ENCODE results near the gene PRICKLE4.

PRICKLE4 gene

DNA sequence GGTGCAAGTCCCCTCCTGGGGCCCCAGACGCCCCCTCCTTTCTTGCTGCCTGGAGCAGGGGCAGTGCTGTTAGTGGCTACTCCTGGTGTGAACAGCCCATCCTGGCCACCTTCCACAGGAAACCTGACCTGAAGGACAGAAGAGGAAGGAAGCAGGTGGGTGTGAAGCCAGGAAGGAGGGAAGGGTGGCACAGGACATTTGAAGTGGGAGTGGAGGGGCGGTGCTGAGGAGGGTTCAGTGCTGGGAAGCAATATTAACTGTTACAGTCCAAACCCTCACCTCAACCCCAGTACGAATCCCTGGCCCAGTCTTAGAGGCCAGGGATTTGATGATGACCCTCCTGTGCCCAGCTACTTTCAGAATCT, 766 bp downstream of the PRICKLE4 start:
- TF ChIP-seq KLF1 (tag by site-specific recombination; IDR thresholded peaks at IDR 0.05), result peak; percentile 82
- TF ChIP-seq ZNF626 (tag by site-specific recombination; IDR thresholded peaks at IDR 0.05), result no peak
- peak; percentile 34 for TF ChIP-seq SP3 (tag by site-specific recombination; IDR thresholded peaks at IDR 0.05)
- peak; percentile 37 for TF ChIP-seq ZNF366 (tag by site-specific recombination; conservative IDR thresholded peaks at IDR 0.05)
- no peak for TF ChIP-seq HOXA7 (CRISPR knock-in tag; IDR thresholded peaks at IDR 0.05; ENCODE audit: borderline replicate concordance)
- TF ChIP-seq ZNF292 (tag by site-specific recombination; IDR thresholded peaks at IDR 0.05; ENCODE audit: borderline replicate concordance, low read depth), result no peak
- TF ChIP-seq, protein P1, sequence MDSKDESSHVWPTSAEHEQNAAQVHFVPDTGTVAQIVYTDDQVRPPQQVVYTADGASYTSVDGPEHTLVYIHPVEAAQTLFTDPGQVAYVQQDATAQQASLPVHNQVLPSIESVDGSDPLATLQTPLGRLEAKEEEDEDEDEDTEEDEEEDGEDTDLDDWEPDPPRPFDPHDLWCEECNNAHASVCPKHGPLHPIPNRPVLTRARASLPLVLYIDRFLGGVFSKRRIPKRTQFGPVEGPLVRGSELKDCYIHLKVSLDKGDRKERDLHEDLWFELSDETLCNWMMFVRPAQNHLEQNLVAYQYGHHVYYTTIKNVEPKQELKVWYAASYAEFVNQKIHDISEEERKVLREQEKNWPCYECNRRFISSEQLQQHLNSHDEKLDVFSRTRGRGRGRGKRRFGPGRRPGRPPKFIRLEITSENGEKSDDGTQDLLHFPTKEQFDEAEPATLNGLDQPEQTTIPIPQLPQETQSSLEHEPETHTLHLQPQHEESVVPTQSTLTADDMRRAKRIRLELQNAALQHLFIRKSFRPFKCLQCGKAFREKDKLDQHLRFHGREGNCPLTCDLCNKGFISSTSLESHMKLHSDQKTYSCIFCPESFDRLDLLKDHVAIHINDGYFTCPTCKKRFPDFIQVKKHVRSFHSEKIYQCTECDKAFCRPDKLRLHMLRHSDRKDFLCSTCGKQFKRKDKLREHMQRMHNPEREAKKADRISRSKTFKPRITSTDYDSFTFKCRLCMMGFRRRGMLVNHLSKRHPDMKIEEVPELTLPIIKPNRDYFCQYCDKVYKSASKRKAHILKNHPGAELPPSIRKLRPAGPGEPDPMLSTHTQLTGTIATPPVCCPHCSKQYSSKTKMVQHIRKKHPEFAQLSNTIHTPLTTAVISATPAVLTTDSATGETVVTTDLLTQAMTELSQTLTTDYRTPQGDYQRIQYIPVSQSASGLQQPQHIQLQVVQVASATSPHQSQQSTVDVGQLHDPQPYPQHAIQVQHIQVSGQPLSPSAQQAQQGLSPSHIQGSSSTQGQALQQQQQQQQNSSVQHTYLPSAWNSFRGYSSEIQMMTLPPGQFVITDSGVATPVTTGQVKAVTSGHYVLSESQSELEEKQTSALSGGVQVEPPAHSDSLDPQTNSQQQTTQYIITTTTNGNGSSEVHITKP (tag by site-specific recombination; IDR thresholded peaks at IDR 0.05), result peak; percentile 93
- TF ChIP-seq, protein P2, sequence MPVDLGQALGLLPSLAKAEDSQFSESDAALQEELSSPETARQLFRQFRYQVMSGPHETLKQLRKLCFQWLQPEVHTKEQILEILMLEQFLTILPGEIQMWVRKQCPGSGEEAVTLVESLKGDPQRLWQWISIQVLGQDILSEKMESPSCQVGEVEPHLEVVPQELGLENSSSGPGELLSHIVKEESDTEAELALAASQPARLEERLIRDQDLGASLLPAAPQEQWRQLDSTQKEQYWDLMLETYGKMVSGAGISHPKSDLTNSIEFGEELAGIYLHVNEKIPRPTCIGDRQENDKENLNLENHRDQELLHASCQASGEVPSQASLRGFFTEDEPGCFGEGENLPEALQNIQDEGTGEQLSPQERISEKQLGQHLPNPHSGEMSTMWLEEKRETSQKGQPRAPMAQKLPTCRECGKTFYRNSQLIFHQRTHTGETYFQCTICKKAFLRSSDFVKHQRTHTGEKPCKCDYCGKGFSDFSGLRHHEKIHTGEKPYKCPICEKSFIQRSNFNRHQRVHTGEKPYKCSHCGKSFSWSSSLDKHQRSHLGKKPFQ (tag by site-specific recombination; IDR thresholded peaks at IDR 0.05), result peak; percentile 86
- peak; percentile 65 for TF ChIP-seq SP2 (tag by site-specific recombination; IDR thresholded peaks at IDR 0.05)
- TF ChIP-seq ZNF521 (tag by site-specific recombination; IDR thresholded peaks at IDR 0.05), result no peak
- TF ChIP-seq, protein P3, sequence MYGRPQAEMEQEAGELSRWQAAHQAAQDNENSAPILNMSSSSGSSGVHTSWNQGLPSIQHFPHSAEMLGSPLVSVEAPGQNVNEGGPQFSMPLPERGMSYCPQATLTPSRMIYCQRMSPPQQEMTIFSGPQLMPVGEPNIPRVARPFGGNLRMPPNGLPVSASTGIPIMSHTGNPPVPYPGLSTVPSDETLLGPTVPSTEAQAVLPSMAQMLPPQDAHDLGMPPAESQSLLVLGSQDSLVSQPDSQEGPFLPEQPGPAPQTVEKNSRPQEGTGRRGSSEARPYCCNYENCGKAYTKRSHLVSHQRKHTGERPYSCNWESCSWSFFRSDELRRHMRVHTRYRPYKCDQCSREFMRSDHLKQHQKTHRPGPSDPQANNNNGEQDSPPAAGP (tag by site-specific recombination; IDR thresholded peaks at IDR 0.05), result 0 out of 2 replicates have a peak, but pooled peaks have one; percentile 14
- peak; percentile 44; the same call in 1 of the 2 replicates for TF ChIP-seq ZNF223 (tag by site-specific recombination; IDR thresholded peaks at IDR 0.05)
- TF ChIP-seq ZFHX2 (tag by site-specific recombination; conservative IDR thresholded peaks at IDR 0.05), result peak; percentile 90
- TF ChIP-seq ZNF621 (tag by site-specific recombination; IDR thresholded peaks at IDR 0.05), result no peak
- TF ChIP-seq KLF9 (tag by site-specific recombination; IDR thresholded peaks at IDR 0.05; ENCODE audit: low read depth), result no peak
- no peak for TF ChIP-seq ZXDB (tag by site-specific recombination; IDR thresholded peaks at IDR 0.05)
- TF ChIP-seq ZSCAN23 (tag by site-specific recombination; IDR thresholded peaks at IDR 0.05), result no peak
- TF ChIP-seq, protein P4, sequence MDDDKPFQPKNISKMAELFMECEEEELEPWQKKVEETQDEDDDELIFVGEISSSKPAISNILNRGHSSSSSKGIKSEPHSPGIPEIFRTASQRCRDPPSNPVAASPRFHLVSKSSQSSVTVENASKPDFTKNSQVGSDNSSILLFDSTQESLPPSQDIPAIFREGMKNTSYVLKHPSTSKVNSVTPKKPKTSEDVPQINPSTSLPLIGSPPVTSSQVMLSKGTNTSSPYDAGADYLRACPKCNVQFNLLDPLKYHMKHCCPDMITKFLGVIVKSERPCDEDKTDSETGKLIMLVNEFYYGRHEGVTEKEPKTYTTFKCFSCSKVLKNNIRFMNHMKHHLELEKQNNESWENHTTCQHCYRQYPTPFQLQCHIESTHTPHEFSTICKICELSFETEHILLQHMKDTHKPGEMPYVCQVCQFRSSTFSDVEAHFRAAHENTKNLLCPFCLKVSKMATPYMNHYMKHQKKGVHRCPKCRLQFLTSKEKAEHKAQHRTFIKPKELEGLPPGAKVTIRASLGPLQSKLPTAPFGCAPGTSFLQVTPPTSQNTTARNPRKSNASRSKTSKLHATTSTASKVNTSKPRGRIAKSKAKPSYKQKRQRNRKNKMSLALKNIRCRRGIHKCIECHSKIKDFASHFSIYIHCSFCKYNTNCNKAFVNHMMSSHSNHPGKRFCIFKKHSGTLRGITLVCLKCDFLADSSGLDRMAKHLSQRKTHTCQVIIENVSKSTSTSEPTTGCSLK (tag by site-specific recombination; IDR thresholded peaks at IDR 0.05), result no peak
- peak; percentile 85 for TF ChIP-seq EGR2 (tag by site-specific recombination; IDR thresholded peaks at IDR 0.05; ENCODE audit: low read depth)
- ChIA-PET POLR2A (interaction anchor here (0.9 to 1.9 kb wide), 3 partner anchors 140 to 413 kb away, joined by 3 to 5 read pairs (median 3); partner anchors contain the start of genes BYSL and MED20), CTCF (interaction anchor here (0.6 to 10.9 kb wide), 10 partner anchors 46 to 772 kb away, joined by 3 to 192 read pairs (median 4); partner anchors contain the start of gene TFEB)
- Histone ChIP-seq H3K4me1 (ENCODE audit: control insufficient read depth, insufficient read depth, low read length) (peaks cover 6% of the 10 kb centered on the region), H3K27ac (ENCODE audit: extremely low read depth, low read depth, low read length) (no peak overlapping the region), H3K4me3 (ENCODE audit: low read depth, low read length) (no peak overlapping the region), H3K9me3 (ENCODE audit: control insufficient read depth, insufficient read depth, low read depth, low read length) (no peaks in the 10 kb centered on the region), H3K36me3 (ENCODE audit: control insufficient read depth in 2 of 2, insufficient read depth in 1 of 2, low read length in 2 of 2) (peaks cover 4 to 20% of the 10 kb centered on the region in 2 experiments; a peak in 1 of 3 replicates)
